ENCODE measurements around the gene TCEAL5. TPM values are rescaled to one million over a fixed set of nuclear protein-coding genes. Genes with fewer than 3 reads are reported as not detected.

The TCEAL5 gene
- total RNA-seq, 4 donors from 2014 or later: not detected

- TF ChIP-seq CTCF (IDR thresholded peaks at IDR 0.05; ENCODE audit: low read depth): no peak
Observed at GRCh38 chrX:103250977-103251376, 25.6 kb downstream of the TCEAL5 start.

GRCh38 chrX:103249805-103250204 is 26.7 kb downstream of the TCEAL5 start:
- TF ChIP-seq CTCF (IDR thresholded peaks at IDR 0.05; ENCODE audit: low read depth): no peak

- TF ChIP-seq CTCF (IDR thresholded peaks at IDR 0.05; ENCODE audit: low read depth): no peak
Observed at GRCh38 chrX:103248553-103248952, 28.0 kb downstream of the TCEAL5 start.

GRCh38 chrX:103240155-103240554 is 36.4 kb downstream of the TCEAL5 start:
- no peak for TF ChIP-seq CTCF (IDR thresholded peaks at IDR 0.05; ENCODE audit: low read depth)

GRCh38 chrX:103236296-103236695 is 40.3 kb downstream of the TCEAL5 start:
- TF ChIP-seq CTCF (IDR thresholded peaks at IDR 0.05; ENCODE audit: low read depth): no peak

- TF ChIP-seq CTCF (IDR thresholded peaks at IDR 0.05; ENCODE audit: low read depth): no peak
Observed at GRCh38 chrX:103234869-103235268, 41.7 kb downstream of the TCEAL5 start.

GRCh38 chrX:103233263-103233662 is 43.3 kb downstream of the TCEAL5 start:
- no peak for TF ChIP-seq CTCF (IDR thresholded peaks at IDR 0.05; ENCODE audit: low read depth)

Other genes with a start within 250 kb of the TCEAL5 start
- gene BEX1, start 212.6 kb downstream of the TCEAL5 start, total RNA-seq: not detected
- 1 to 10 TPM; 2.1 to 8.3 (median 3.5) TPM for gene NXF3, start 183.6 kb downstream of the TCEAL5 start, total RNA-seq
- 10 to 100 TPM; 13.9 to 36.7 (median 15.5) TPM for gene BEX4, start 61.6 kb downstream of the TCEAL5 start, total RNA-seq
- gene TCEAL8, start 21.6 kb downstream of the TCEAL5 start, total RNA-seq: 10 to 100 TPM; 44.8 to 72.1 (median 57.8) TPM
- 1 to 10 TPM in 3 of 4 donors, not detected in 1; 1.1 to 1.5 (median 1.3) TPM for gene BEX2, start 34.2 kb upstream of the TCEAL5 start, total RNA-seq
- 1 to 10 TPM; 2.6 to 4.8 (median 3.8) TPM for gene TCEAL7, start 53.5 kb upstream of the TCEAL5 start, total RNA-seq
- 10 to 100 TPM; 38.8 to 90.0 (median 60.0) TPM for gene TCEAL9, start 79.8 kb upstream of the TCEAL5 start, total RNA-seq
- 10 to 100 TPM; 48.1 to 80.8 (median 69.6) TPM for gene BEX3, start 99.8 kb upstream of the TCEAL5 start, total RNA-seq
- 1 to 10 TPM in 1 of 4 donors, under 1 TPM in 3; 0.22 to 1.5 (median 0.50) TPM for gene RAB40A, start 242.7 kb upstream of the TCEAL5 start, total RNA-seq